Stomach (tissue), 9 donors: Measurements from ENCODE around the gene EIF5. TPM values are rescaled to one million over a fixed set of nuclear protein-coding genes. Genes with fewer than 3 reads are reported as not detected.

Experiments used
- DNase-seq, 2 donors: peaks; one replicate each; pipeline versions ENCODE4 v3.0.0 to v3.0.0-alpha.2; 2013 to 2019
- H3K27ac ChIP-seq, 5 donors: fragments of 200-600 bp in 4 of 5; sonication (generic) in 4 of 5; one replicate each; pipeline ENCODE4 v1.5.1; 2013 to 2019; ENCODE audit warnings: mild to moderate bottlenecking in 1 of 5, moderate library complexity in 1 of 5
- H3K27me3 ChIP-seq, 3 donors: fragments of 200-600 bp; sonication (generic); one replicate each; pipeline ENCODE4 v1.5.1; 2017 to 2019; ENCODE audit warnings: mixed run types in 1 of 3
- H3K36me3 ChIP-seq, 4 donors: fragments of 200-600 bp; sonication (generic); 1 replicate in 3 of 4; 2 replicates in 1 of 4; pipeline ENCODE4 v1.5.1; 2016 to 2019
- H3K4me1 ChIP-seq, 4 donors: fragments of 200-600 bp; sonication (generic); one replicate each; pipeline ENCODE4 v1.5.1; 2016 to 2019
- H3K4me3 ChIP-seq, 4 donors: fragments of 200-600 bp; sonication (generic) in 3 of 4; one replicate each; pipeline ENCODE4 v1.5.1; 2016 to 2019; ENCODE audit warnings: mild to moderate bottlenecking in 1 of 4
- H3K9me3 ChIP-seq, 4 donors: fragments of 200-600 bp; sonication (generic); one replicate each; pipeline ENCODE4 v1.5.1; 2016 to 2019
- CTCF ChIP-seq, 7 experiments: fragments of 450-650 bp in 4 of 7; fragments of 200-600 bp in 3 of 7; sonication (generic) in 3 of 7; IDR thresholded peaks; one replicate each; pipeline ENCODE4 v1.5.1; 2016 to 2019; ENCODE audit warnings: antibody characterized with exemption in 7 of 7, control low read depth in 2 of 7, mild to moderate bottlenecking in 1 of 7
- EP300 ChIP-seq: sonication (generic); formaldehyde crosslinking; IDR thresholded peaks from one replicate; pipeline ENCODE4 v1.6.1; 2017; ENCODE audit warnings: antibody characterized with exemption
- POLR2A ChIP-seq, 4 donors: fragments of 450-650 bp; IDR thresholded peaks; one replicate each; pipeline ENCODE4 v1.6.1; 2016; ENCODE audit warnings: antibody characterized with exemption in 4 of 4, control low read depth in 2 of 4, mild to moderate bottlenecking in 1 of 4, moderate library complexity in 1 of 4
- POLR2AphosphoS5 ChIP-seq, 3 donors: sonication (generic); formaldehyde crosslinking; IDR thresholded peaks; one replicate each; pipeline ENCODE4 v1.6.1; 2016; ENCODE audit warnings: antibody characterized with exemption in 3 of 3
- WGBS, 5 donors: extraction: QIAGEN DNeasy Blood & Tissue Kit in 3 of 5; methylation state at CpG; one replicate each; pipeline versions ENCODE4 v1.1.5 to v1.1.7; 2013 to 2018; 5-methylcytosine and 5-hydroxymethylcytosine counted together
- intact Hi-C: fragments of 100-400 bp; cut with DNase I; formaldehyde crosslinking; loops from one replicate; pipeline ENCODE4 v1.15.1; 2023; ENCODE audit warnings: low total_unique reads
- polyA plus RNA-seq, 3 donors: library from polyadenylated mRNA; stranded (reverse); fragments of 200-250 nt; gene quantifications; one replicate each; pipeline ENCODE4 v1.2.3, GENCODE V29; 2013
- total RNA-seq, 5 donors: library from RNA; depleted of rRNA; stranded (reverse); fragments of >200 nt; gene quantifications; one replicate each; pipeline versions ENCODE4 v1.1.0 to v1.2.3, GENCODE V29; 2014 to 2016
- donor health status: healthy with polysubstance abuse.
- donor health status: Bipolar disorder and iron deficiency.
- donor health status: healthy.

EIF5 gene
- total and polyA plus RNA-seq, 8 donors, result 44.3 to 401 (median 134) TPM

- Histone ChIP-seq H3K4me1 (peaks cover 13 to 72% (median 52%) of the 10 kb centered on the region in 4 donors), H3K9me3 (no peaks in the 10 kb centered on the region), H3K36me3 (peaks cover 57 to 59% (median 59%) of the 10 kb centered on the region in 4 donors), H3K27ac (peak overlapping the region in 2 of 5 donors; percentile 100), H3K4me3 (peak overlapping the region; percentile 78 to 98 (median 86)), H3K27me3 (no peaks in the 10 kb centered on the region)
- DNase-seq, result no peak
- intact Hi-C loops, result no loop called here
- TF ChIP-seq CTCF (IDR thresholded peaks at IDR 0.05), result no peak
- no peak for TF ChIP-seq POLR2AphosphoS5 (IDR thresholded peaks at IDR 0.05)
- TF ChIP-seq POLR2A (IDR thresholded peaks at IDR 0.05), result no peak
- no peak for TF ChIP-seq EP300
- WGBS, 5 donors, result 89 to 93% (median 93%) methylated on average over 14 of the region's 14 CpGs
Observed at GRCh38 chr14:103336191-103336590, 2.2 kb downstream of the EIF5 start.

GRCh38 chr14:103337794-103338193, 3.8 kb downstream of the EIF5 start:
- no peaks in the 10 kb centered on the region for H3K27me3 ChIP-seq
- intact Hi-C loops, result no loop called here
- DNase-seq, result no peak
- no peak overlapping the region for H3K4me3 ChIP-seq
- 83 to 88% (median 88%) methylated on average over 3 of the region's 3 CpGs for WGBS, 5 donors
- peaks cover 13 to 65% (median 49%) of the 10 kb centered on the region in 4 donors for H3K4me1 ChIP-seq
- H3K9me3 ChIP-seq, result no peaks in the 10 kb centered on the region
- TF ChIP-seq EP300, result no peak
- no peak for TF ChIP-seq POLR2AphosphoS5 (IDR thresholded peaks at IDR 0.05)
- TF ChIP-seq CTCF (IDR thresholded peaks at IDR 0.05), result no peak
- TF ChIP-seq POLR2A (IDR thresholded peaks at IDR 0.05), result no peak
- H3K36me3 ChIP-seq, result peaks cover 73 to 75% (median 75%) of the 10 kb centered on the region in 4 donors
- H3K27ac ChIP-seq, result no peak overlapping the region

- no peaks in the 10 kb centered on the region for H3K9me3 ChIP-seq
- H3K4me3 ChIP-seq, result no peak overlapping the region
- intact Hi-C loops, result no loop called here
- H3K27me3 ChIP-seq, result no peaks in the 10 kb centered on the region
- no peak overlapping the region for H3K27ac ChIP-seq
- WGBS, 5 donors, result 75 to 88% (median 82%) methylated on average over 6 of the region's 6 CpGs
- no peak for TF ChIP-seq POLR2A (IDR thresholded peaks at IDR 0.05)
- no peak for TF ChIP-seq CTCF (IDR thresholded peaks at IDR 0.05)
- no peak for TF ChIP-seq EP300
- no peak for TF ChIP-seq POLR2AphosphoS5 (IDR thresholded peaks at IDR 0.05)
- peaks cover 13 to 61% (median 43%) of the 10 kb centered on the region in 4 donors for H3K4me1 ChIP-seq
- no peak for DNase-seq
- peaks cover 90 to 93% (median 92%) of the 10 kb centered on the region in 4 donors for H3K36me3 ChIP-seq
Observed at GRCh38 chr14:103339561-103339960, 5.5 kb downstream of the EIF5 start.

- TF ChIP-seq POLR2A (IDR thresholded peaks at IDR 0.05) (no peak), CTCF (IDR thresholded peaks at IDR 0.05) (no peak), POLR2AphosphoS5 (IDR thresholded peaks at IDR 0.05) (no peak), EP300 (no peak)
- Histone ChIP-seq H3K4me3 (no peak overlapping the region), H3K4me1 (peaks cover 11 to 55% (median 37%) of the 10 kb centered on the region in 4 donors), H3K9me3 (no peaks in the 10 kb centered on the region), H3K27me3 (no peaks in the 10 kb centered on the region), H3K27ac (no peak overlapping the region), H3K36me3 (peaks cover 90 to 100% (median 97%) of the 10 kb centered on the region in 4 donors)
- 54 to 64% (median 61%) methylated on average over 6 of the region's 6 CpGs for WGBS, 5 donors
- intact Hi-C loops, result no loop called here
- no peak for DNase-seq
Observed at GRCh38 chr14:103340480-103341212, 6.6 kb downstream of the EIF5 start.
